Measurements from ENCODE around the gene WNT7B. TPM values are rescaled to one million over a fixed set of nuclear protein-coding genes. Genes with fewer than 3 reads are reported as not detected.

Gene WNT7B
- total and polyA plus RNA-seq, 2 of the 8 experiments (the other 6 are each of a cell fraction or from before 2014, with no cell fraction given): 0.14 to 0.24 TPM

DNA sequence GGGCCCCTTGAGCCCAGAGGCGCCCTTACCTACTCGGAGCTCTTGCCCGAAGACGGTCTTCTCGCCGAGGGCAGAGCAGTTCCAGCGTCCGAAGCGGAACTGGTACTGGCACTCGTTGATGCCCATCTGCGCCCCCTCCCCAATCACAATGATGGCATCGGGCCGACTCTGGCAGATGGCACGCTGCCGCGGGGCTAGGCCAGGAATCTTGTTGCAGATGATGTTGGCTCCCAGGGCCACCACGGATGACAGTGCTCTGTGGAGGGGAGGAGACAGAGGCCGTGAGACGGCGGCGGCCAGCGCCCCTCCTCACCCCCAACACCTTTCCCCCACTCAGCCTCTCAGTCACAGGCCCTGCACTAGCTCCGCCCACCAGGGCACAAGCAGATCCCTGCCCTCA lies 27.1 kb downstream of the WNT7B start (continued):
- TF ChIP-seq BCL11A (IDR thresholded peaks at IDR 0.05; ENCODE audit: low read depth in 2 of 2, low read length in 2 of 2) (no peak), JUN (IDR thresholded peaks at IDR 0.05; ENCODE audit: low read depth, low read length) (no peak), SRF (IDR thresholded peaks at IDR 0.05; ENCODE audit: low read depth, low read length) (no peak), EGR1 (IDR thresholded peaks at IDR 0.05; ENCODE audit: borderline replicate concordance, low read depth, low read length) (no peak)
- TF ChIP-seq, protein P1, sequence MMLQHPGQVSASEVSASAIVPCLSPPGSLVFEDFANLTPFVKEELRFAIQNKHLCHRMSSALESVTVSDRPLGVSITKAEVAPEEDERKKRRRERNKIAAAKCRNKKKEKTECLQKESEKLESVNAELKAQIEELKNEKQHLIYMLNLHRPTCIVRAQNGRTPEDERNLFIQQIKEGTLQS (IDR thresholded peaks at IDR 0.05; ENCODE audit: insufficient read depth, low read depth, low read length): no peak
